Right lobe of liver (tissue), 4 donors: ENCODE data around the gene EPHB6.

Experiments
- CTCF ChIP-seq, 4 donors: fragments of 200-600 bp in 3 of 4; fragments of 450-650 bp in 1 of 4; IDR thresholded peaks; one replicate each; pipeline versions ENCODE4 v1.5.1 to v1.8.0; 2016 to 2022; ENCODE audit warnings: antibody characterized with exemption in 4 of 4, mild to moderate bottlenecking in 2 of 4
- POLR2A ChIP-seq: fragments of 450-650 bp; IDR thresholded peaks from one replicate; pipeline ENCODE4 v1.6.1; 2017; ENCODE audit warnings: antibody characterized with exemption, mild to moderate bottlenecking
- donor health status: DM: no; HTN: no; CAD: no.
- donor health status: DM: no; HTN: no; CAD: no.
- donor health status: DM: no; HTN: yes; CAD: no.

GRCh38 chr7:142887282-142888015, 32.6 kb downstream of the EPHB6 start:
- no peak for TF ChIP-seq CTCF (IDR thresholded peaks at IDR 0.05)
- TF ChIP-seq POLR2A: no peak
